GM21528 (cell line): ENCODE results near the gene LFNG.
"Not testable (repeated sequence)": the region's sequence is repeated elsewhere in the genome, so short reads cannot be mapped to it uniquely, and the experiment has no call there.

Source experiments
- ATAC-seq: cut with Tn5 transposase; IDR thresholded peaks from one replicate; pipeline ENCODE4 v1.9.1; 2021; ENCODE audit warnings: mild to moderate bottlenecking, moderate library complexity; ENCODE audit not compliant: unreplicated experiment, low FRiP score

Gene LFNG

DNA sequence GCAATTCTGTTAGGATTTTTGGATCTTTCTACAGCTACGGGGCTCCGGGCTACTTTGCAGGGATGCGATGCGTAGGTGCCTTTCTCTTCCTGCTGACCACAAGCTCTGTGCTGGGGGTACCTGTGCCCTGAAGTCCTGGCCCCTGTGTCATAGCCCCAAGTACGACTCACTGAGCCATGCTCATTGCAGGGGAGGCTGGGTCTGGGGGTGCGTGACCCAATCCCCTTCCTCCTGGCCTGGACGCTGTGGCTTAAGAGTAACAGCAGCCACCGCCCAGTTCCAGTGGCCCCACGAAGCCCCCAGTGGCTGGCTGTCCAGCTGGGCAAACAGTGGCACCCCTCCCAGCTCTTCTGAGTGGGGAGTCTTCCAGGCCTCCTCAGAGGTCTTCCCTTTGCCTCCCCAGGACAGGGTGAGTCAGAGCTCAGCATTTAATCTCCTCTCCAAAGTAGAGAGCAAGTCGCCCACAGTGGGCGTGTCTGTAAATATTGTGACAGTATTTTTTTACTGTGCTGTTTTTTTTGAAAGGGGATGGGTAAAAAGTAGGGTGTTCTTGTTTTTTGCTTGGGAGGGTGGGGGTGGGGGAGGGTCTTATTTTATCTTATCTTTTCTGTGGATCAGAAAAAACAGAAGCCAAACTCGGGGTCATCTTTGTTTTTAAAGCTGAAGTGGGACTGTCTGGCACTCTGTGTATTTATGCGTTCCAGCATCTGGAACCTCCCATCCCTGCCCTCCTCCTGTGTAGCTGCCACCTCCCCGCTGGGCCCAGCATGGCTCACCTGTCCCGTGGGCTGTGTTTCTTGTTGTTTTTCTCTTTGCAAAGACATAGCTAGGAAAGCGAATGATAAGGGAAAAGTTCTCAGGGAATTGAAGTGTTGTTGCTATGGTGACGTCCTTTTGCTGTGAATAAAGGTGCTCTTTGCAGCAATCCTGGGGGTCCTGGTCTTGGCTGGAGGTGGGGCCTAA, 8.2 kb downstream of the LFNG start:
- no peak for ATAC-seq

DNA sequence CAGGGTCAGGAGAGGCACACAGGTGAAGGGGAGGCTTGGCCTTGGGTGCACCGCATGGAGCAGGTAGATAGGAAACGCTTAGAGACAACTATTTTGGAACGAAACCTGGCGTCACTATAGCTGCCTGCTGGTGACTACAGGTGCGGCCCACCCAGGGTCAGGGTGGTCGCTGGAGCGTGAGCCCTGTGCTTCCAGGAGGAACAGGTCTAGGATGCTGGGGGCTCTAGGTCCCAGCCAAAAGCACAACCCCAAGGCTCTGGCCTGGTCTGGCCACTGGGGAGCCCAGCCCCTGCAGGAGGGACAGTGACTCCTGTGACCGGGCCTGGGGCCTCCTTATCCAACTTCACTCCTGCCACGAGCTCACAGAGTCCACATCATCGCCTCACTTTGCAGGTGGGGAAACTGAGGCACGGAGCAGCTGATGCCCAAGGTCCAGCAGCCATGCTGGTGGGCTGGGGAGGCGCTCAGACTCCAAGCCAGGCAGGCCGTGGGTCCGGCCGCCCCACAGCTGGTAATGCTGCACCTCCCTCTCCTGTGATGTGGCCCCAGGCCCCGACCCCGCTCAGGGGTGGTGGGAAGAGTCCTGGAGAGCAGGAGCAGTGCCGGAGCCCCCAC, 9.0 kb downstream of the LFNG start:
- ATAC-seq, result no peak

DNA sequence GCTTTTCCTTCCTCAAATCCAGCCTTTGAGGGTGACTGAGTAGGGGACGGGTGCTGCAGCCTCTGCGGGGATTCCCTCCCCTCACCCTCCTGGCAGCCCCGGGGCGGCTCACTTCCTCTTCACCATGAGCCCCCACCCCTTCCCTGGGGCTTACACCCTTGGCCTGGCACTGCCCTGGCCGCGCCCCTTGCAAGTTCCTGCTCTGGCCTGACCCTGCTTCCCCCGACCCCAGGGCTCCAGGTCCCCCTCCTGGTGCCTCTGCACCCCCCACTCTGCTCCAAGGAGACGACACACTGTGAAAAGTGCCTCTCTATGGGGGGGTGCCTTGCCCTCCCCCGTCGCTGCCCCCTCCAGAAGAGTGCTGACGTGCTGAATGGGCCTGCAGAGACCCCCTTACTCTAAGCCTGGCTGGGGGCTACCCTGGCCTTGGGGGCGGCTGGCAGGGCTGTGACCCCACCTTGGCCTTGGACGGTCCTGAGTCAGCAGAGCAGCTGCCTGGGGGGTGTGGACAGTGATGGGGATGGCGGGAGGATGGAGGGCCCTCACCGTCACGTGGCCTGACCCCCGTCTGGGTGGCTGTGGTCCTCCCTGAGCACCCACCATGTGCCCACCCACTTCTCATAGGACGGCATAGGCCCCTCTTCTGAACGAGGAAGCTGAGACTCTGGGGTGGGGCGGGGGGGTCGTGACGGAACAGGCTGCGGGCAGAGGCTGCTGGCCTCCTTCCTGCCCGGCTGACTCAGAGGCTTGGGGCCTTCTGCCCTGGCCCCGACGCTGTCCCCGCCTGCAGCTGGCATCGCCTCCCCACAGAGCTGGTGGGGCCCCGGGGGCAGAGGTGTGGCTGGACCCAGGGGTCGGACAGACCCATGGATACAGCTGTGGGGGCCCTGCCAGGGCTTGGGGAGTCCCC, 9.8 kb downstream of the LFNG start:
- no peak for ATAC-seq

DNA sequence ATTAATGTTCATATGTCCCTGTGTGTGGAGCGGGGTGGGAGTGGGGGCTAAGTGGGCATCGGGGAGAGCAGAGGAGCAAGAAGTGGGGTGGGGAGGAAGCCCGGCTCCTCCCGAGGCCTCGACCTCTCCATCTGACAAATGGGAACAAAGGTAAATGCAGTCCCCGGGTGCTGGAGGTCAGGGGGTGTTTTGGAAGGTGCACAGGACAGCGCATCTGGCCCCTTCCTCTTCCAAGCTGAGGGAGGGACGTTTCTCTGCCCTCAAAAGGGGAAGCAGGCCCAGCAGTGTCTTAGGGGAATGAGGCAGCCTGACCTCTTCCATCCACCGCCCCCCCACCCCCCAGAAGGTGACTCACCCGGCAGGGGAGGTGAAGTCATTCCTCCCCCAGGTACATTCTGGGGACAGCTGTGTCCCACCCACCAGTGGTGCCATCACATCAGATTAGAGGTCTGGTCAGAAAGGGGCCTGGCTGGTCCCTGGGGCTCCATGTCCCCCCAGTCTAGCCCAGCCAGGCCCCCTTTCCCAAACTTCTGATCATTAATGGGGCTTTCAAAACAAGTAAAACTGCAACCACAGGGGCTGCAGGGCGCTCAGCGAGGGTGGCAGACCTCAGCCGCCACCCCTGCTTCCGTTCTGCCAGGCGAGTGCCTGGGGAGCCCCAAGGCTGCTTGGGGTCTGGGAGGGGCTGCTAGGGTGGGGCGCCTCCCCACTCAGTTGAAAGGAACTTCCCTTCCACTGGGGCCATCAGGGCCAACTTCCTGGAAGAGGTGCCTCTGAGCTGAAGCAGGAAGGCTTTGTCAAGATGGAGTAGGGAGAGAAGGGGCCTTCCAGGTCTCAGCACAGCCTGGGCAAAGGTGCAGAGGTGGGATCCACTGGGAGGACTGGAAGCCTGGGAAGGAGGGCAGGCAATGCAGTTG, 10.8 kb downstream of the LFNG start:
- ATAC-seq, result no peak

DNA sequence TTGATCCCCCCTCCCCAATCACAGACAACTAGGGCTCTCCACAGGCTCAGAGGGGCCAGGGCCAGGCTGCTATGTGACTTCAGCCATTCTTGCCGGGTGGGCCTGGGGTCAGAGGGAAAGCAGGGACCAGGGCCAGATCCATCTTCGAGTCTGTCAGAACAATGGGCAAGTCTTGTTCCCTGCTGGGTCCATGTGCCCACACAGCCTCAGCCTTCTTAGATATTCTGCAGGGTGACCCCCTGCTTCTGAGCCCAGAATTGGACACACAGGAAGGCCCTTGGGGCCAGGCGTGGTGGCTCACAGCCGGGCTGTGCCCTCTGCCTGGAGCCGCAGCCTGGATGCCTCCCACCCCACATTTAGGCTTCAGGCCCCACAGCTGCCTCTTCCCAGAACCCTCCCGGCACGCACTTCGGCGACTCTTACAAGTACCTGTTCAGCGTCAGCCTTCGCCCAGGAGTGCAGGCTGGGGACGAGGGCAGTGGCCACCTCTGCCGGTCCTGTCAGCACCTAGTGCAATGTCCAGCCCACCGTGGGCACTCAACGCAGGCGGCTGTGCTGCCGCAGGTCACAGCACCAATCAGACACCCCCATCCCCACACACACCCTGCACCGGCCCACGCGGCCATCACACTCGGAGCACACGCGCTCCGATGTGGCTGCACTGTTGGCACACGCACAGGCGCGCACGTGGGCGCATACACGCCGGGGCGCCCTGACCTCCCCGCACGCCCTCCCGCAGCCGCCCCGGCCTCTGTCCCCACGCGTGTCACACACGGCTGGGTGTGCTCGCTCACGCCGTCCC, 11.6 kb downstream of the LFNG start:
- ATAC-seq, result not testable (repeated sequence)

DNA sequence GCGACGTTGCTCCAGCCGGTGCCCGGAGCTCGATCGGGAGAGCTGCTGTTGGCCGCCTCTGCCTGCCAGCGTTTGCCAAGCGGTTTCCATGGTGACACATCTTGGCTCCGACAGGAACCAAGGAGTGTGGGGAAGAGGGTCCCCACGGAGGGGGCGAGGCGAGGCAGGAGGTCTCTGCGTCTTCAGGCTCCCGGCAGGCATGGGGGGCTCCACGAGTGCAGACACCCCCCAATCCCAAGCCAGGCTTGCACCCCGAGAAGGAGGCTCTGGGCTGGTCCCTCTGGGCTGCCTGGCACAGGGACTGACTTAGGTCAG, 12.2 kb downstream of the LFNG start:
- ATAC-seq, result not testable (repeated sequence)

DNA sequence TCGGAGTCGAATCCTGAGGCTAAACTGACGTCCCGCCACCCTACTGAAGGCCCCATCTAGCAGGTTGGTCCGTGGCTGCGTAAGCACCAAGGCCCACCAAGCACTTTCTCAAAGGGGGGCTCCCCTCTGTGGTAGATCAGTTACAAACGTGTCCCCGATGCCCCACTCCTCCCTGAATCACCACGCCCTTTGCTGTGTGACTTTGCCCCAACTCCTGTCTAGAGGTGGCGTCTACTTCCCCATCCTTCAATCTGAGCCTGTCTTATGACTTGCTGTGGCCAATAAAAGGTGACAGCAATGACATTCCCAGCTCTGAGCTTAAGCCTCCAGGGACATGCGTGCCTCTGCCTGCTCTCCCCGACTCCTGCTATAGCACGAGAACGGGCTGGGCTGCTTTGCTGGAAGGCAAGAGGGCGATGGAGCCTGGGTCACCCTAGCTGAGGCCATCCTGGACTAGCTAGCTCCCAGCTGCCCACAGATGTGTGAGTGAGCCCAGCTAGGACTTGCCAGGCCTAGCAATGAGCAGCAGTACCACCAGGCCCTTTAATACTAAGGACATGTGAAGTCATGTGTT, 12.7 kb downstream of the LFNG start:
- ATAC-seq, result not testable (repeated sequence)

DNA sequence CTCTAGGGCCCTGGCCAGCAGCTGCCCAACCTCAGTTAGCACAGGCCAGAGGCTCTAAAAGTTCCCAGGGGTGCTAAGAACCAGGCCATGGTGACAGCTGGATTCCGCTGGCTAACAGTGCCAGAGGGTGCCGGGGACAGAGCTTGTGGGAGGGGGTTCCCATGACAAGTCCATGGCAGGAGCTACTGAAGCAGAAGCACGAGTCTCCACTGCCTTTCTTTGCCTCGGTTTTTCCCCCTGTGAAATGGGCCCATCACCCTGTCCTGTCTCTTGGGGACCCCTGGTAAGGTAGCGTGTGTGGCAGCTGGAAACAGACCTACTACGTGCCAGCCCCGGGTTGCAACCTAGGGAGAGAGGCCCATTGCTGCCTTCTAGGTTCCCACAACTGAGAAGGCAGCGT, 13.2 kb downstream of the LFNG start:
- not testable (repeated sequence) for ATAC-seq

DNA sequence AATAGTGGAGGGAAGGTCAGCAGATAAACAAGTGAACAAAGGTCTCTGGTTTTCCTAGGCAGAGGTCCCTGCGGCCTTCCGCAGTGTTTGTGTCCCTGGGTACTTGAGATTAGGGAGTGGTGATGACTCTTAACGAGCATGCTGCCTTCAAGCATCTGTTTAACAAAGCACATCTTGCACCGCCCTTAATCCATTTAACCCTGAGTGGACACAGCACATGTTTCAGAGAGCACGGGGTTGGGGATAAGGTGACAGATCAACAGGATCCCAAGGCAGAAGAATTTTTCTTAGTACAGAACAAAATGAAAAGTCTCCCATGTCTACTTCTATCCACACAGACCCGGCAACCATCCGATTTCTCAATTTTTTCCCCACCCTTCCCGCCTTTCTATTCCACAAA, 14.0 kb downstream of the LFNG start:
- ATAC-seq, result not testable (repeated sequence)

DNA sequence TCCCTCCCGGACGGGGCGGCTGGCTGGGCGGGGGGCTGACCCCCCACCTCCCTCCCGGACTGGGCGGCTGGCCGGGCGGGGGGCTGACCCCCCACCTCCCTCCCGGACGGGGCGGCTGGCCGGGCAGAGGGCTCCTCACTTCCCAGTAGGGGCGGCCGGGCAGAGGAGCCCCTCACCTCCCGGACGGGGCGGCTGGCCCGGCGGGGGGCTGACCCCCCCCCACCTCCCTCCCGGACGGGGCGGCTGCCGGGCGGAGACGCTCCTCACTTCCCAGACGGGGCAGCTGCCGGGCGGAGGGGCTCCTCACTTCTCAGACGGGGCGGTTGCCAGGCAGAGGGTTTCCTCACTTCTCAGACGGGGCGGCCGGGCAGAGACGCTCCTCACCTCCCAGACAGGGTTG, 14.6 kb downstream of the LFNG start:
- not testable (repeated sequence) for ATAC-seq

DNA sequence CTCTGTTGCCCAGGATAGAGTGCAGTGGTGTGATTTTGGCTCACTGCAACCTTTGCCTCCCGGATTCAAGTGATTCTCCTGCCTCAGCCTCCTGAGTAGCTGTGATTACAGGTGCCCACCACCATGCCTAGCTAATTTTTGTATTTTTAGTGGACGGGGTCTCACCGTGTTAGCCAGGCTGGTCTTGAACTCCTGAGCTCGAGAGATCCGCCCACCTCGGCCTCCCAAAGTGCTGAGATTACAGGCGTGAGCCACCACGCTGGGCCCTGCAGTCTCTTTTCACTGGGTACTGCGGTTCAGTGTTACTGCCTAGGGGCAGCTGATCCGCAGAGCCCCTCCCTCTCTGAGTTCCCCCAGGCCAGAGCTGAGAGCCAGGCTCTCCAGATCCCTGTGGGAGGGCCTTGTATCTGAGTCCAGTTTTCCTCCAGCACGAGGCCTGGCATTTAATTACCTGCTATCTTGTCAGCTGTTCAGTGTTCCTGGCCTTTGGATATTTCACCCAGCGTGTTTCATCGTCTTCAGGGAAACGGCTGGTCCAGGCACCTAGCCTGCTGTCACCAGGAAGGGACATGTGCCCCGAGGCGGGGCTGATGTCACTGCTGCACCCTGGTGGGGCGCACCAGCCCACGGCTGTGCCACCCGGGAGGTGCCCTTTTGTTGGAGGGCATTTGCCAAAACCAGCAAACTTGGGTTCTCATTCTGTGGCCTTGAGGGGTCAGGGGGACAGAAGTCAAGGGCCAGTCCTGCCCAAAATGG, 16.5 kb downstream of the LFNG start:
- not testable (repeated sequence) for ATAC-seq

DNA sequence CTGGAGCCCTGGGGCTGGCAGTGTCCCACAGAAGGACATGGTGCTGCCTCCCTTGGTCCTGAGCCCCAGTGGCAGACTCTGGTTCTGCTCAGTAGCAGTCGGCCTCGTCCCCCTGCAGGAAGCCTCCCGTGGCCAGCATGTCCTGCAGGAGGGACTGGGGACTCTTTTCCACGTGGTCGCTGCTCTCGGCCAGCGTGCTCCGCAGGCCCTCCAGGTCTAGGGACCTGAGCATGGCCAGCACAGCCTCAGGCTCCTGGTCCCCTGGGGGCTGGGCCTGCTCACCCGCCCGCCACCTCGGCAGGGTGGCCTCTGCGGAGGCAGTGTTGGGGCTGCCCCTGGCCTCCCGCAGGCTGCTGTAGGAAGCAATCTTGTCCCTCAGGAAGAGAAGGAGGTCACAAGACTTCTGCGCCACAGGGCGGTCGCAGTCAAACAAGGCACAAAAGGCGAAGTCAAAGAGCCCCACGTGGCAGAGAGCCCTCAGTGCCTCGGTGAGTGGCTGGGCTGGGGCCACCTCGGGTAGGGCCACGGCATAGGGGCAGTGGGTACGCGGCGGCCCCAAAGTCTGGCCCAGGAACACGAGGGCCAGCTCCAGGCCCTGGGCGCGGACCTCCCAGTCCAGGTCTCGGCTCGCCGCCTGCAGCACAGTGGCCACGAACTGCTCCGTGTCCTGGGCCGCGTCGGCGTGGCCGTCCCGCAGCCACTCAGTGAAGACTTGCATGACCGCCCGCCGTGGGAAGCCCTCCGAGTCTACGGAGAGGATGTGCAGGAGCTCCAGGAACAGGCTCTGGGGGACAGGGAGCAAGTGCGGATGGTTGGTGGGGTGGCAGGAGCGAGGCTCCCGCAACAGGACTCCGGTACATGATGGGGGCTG, 18.6 kb downstream of the LFNG start:
- ATAC-seq, result no peak

DNA sequence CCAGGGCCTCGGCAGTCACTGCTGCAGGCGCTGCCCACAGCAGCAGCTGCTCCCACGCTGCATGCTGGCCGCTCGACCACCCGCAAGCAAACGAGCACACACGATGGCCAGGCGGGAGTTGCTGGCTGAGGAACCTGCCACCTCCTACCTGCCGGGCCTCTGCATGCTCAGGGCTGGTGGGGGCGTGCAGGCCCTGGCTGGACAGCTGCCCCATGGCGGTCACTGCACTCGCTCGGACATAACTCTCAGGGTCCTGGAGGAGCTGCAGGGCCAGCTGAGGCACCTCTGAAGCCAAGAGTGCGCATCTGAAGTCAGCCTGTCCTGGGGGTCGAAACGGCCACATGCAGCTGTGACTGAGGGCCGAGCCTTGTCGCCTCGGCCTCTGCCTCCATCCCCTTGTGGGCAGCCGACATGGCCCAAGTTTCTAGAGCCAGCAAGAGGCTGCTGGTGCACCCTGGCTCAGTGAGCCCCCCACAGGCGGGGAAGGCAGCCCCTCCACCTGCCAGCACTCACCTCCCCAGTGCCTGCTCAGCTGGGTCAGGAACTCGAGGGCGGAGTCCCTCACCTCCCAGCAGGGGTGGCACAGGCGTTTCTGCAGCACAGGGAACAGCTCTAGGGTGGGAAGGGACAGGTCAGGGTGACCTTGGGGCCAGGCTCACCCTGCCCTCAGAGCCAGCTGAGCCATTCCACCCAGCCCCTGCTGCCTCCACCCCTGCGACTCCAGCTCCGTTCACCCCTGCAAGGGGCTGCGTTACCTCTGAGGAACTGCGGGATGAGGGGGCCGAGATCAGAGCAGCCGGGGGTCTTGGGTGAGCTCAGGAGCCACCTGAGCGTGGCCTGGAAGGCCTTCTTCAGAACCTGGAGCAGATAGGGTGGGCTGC, 19.7 kb downstream of the LFNG start:
- ATAC-seq, result no peak

DNA sequence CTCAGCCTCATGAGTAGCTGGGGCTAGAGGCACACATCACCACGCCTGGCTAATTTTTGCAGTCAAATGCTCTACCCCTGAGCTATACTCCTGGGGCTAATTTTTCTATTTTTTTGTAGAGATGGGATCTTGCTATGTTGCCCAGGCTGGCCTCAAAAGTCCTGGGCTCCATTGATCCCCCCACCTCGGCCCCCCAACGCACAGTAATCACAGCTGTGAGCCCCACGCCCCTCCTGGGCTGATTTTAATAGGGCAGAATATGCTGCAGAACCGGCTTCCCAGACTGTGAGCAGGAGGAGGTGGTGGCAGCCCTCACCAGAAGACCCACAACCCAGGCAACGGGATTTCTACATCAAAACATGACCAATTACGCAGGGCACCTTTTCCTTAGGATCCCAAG, 20.6 kb downstream of the LFNG start:
- no peak for ATAC-seq

DNA sequence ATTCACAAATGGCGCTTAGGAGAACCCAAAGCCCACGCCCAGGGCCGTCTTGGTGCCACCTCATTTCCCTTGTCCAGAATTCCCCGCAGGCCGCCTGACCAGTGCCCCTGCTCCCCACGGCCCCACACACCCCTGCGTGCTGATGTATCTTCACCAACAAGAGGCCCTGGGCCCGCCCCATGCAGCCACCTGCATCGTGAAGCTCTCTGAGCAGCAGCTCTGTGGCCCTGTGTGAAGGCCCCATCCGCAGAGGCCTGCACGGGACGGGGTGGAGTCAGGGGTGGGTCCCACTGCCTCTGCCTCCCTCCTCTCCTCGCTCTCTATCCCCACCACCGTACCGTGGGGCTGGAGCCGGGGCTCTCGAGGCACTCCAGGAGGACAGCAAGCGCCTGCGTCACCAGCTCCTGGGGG, 21.1 kb downstream of the LFNG start:
- ATAC-seq, result no peak

DNA sequence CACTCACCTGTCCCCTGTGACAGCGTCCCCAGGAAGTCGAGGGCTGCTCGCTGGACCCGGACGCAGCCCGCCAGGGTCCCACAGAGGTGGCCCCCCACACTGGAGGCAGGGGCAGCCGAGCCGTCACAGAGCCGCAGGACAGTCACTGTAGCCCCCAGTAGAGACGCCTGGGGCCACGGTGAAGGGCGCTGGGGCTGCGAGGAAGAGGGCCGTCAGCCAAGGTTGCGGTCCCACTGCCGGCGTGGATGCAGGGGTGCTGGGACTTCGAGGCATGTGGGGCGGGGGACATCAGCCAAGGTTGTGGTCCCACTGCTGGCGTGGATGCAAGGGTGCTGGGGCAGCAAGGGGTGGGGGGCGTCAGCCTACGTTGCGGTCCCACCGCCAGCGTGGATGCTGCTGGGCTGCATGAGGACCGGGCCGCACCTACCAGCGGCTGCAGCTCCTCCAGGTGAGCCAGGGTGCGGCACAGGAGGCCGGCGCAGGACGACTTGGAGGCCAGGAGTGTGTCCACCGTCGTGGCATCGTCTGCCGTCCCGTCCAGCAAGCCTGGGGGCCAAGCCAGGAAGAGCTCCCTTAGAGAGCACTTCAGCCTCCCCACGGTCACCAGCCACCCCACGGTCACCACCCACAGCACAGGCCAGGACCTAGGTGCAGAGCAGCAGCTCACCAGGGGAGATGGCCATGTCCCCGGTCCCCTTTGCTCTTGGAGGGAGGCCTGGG, 21.9 kb downstream of the LFNG start:
- no peak for ATAC-seq
